ENCODE data around the gene SEC11A.

- TF ChIP-seq CTCF (IDR thresholded peaks at IDR 0.05), result no peak
- no peak for TF ChIP-seq EZH2 (IDR thresholded peaks at IDR 0.05; ENCODE audit: borderline replicate concordance, insufficient read depth, low read depth, low read length, poor library complexity, severe bottlenecking)
These were observed 59.0 kb downstream of the SEC11A start for GRCh38 chr15:84656972-84657371.
